Measurements from ENCODE around the gene ZNF213. TPM values are rescaled to one million over a fixed set of nuclear protein-coding genes. Genes with fewer than 3 reads are reported as not detected.

Gene ZNF213
- total and polyA plus RNA-seq, 4 donors, result 7.8 to 13.1 (median 11.5) TPM

DNA sequence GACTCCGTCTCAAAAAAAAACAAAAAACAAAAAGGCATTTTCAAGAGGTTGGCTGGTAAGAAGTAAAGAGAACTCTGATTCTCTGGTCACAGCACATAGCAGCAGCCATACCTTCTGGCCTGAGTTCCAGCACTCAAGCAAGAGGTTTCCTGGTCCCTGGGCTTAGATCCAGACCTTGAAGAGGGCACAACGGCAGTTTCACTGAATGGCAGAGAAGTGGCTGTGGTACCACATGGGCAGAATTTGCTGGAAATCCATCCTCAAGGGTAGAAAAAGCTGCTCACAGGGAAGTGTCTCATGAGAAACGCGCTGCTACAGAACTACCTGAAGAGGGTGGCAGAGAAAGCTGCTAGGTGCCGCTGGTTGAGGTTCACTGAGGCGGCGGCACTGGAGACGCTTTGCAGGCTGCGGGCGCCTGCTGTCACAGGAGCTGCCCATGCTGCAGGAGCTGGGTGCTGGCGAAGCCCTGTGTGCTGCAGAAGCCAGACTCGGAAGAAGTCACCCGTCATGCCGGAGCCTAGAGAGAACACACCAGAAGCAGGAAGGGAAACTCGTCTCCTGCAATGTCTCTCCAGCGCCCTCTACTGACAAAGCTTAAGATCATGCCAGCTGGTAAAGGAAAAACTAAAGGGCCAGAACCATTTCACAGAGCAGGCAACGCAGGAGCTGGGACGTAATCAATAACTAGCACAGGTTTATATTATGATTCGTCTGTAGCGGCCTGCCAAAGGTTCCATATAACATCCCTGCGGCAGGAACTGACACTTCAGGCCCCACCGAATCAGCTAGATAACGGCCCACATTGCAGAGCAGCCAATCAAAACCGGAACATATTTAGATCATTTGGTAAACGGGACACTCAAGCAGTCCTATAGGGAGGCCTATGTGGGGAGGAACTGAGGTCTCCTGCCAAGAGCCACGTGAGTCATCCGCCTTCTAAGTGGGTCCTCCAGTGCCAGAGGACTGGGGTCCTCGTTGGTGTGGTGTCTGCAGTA is 5.4 kb upstream of the ZNF213 start:
- H3K9ac ChIP-seq (ENCODE audit: insufficient read depth in 1 of 2, low read length in 2 of 2), result peak overlapping the region in 1 of 2 donors; percentile 58
- H3K36me3 ChIP-seq (ENCODE audit: control insufficient read depth in 4 of 4, insufficient read depth in 4 of 4, low read length in 4 of 4), result peaks cover 0 to 18% (median 8%) of the 10 kb centered on the region in 4 donors
- TF ChIP-seq, protein P1, sequence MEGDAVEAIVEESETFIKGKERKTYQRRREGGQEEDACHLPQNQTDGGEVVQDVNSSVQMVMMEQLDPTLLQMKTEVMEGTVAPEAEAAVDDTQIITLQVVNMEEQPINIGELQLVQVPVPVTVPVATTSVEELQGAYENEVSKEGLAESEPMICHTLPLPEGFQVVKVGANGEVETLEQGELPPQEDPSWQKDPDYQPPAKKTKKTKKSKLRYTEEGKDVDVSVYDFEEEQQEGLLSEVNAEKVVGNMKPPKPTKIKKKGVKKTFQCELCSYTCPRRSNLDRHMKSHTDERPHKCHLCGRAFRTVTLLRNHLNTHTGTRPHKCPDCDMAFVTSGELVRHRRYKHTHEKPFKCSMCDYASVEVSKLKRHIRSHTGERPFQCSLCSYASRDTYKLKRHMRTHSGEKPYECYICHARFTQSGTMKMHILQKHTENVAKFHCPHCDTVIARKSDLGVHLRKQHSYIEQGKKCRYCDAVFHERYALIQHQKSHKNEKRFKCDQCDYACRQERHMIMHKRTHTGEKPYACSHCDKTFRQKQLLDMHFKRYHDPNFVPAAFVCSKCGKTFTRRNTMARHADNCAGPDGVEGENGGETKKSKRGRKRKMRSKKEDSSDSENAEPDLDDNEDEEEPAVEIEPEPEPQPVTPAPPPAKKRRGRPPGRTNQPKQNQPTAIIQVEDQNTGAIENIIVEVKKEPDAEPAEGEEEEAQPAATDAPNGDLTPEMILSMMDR (IDR thresholded peaks at IDR 0.05; ENCODE audit: control extremely low read depth, extremely low read depth), result peak; percentile 89
- no peaks in the 10 kb centered on the region for H3K9me3 ChIP-seq (ENCODE audit: control insufficient read depth in 4 of 4, insufficient read depth in 3 of 4, low read length in 3 of 4)
- peaks cover 0 to 10% (median 5%) of the 10 kb centered on the region in 5 donors for H3K4me1 ChIP-seq (ENCODE audit: control insufficient read depth in 5 of 5, insufficient read depth in 5 of 5, low read length in 5 of 5)
- 14 to 18% methylated on average over 28 of the region's 28 CpGs for WGBS, 2 donors
- H3K27me3 ChIP-seq (ENCODE audit: control insufficient read depth in 3 of 3, insufficient read depth in 3 of 3, low read length in 2 of 3), result no peaks in the 10 kb centered on the region
- ATAC-seq (ENCODE audit: insufficient read depth, low FRiP score) (peak; percentile 81), DNase-seq (peak; percentile 81 to 91 (median 89))
- peak overlapping the region; percentile 27 for H3K4me3 ChIP-seq
- H3K27ac ChIP-seq (ENCODE audit: low read depth in 1 of 2, low read length in 1 of 2), result peak overlapping the region; percentile 87 to 91

DNA sequence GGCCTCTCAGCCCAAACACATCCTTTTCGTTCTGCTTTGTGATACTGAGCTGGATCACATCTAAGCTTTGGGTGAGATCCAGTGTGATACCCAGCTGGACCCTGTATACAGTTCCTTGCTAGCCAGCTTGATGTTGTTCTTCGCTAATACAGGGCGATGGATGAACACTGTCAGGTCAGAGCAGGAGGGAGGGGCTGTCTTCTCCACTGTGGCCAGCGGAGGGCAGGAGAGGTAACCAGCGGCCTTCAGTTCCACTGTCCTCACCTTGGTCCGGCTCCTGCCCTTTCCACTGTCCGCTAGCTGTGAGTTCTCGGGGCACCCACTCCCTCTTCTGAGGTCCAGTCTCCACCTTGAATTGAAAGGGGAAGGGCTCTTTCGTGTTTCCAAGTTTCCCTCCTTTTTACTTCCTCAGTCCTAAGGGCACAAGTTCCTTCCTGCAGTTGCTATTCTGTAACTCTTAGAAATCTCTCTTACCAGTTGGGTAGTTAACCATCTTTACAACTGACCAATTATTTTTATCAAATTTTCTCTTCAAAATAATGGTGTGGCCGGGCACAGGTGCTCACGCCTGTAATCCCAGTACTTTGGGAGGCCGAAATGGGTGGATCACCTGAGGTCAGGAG is 3.0 kb upstream of the ZNF213 start:
- Histone ChIP-seq H3K9me3 (ENCODE audit: control insufficient read depth in 4 of 4, insufficient read depth in 3 of 4, low read length in 3 of 4) (no peaks in the 10 kb centered on the region), H3K4me1 (ENCODE audit: control insufficient read depth in 5 of 5, insufficient read depth in 5 of 5, low read length in 5 of 5) (peaks cover 4 to 17% (median 5%) of the 10 kb centered on the region in 5 donors), H3K9ac (ENCODE audit: insufficient read depth in 1 of 2, low read length in 2 of 2) (no peak overlapping the region), H3K4me3 (no peak overlapping the region), H3K27ac (ENCODE audit: low read depth in 1 of 2, low read length in 1 of 2) (no peak overlapping the region), H3K36me3 (ENCODE audit: control insufficient read depth in 4 of 4, insufficient read depth in 4 of 4, low read length in 4 of 4) (peaks cover 0 to 19% (median 8%) of the 10 kb centered on the region in 4 donors), H3K27me3 (ENCODE audit: control insufficient read depth in 3 of 3, insufficient read depth in 3 of 3, low read length in 2 of 3) (no peaks in the 10 kb centered on the region)
- DNase-seq (no peak), ATAC-seq (ENCODE audit: insufficient read depth, low FRiP score) (no peak)
- 66 to 72% methylated on average over 12 of the region's 12 CpGs for WGBS, 2 donors
- TF ChIP-seq, protein P1 (IDR thresholded peaks at IDR 0.05; ENCODE audit: control extremely low read depth, extremely low read depth), result no peak

DNA sequence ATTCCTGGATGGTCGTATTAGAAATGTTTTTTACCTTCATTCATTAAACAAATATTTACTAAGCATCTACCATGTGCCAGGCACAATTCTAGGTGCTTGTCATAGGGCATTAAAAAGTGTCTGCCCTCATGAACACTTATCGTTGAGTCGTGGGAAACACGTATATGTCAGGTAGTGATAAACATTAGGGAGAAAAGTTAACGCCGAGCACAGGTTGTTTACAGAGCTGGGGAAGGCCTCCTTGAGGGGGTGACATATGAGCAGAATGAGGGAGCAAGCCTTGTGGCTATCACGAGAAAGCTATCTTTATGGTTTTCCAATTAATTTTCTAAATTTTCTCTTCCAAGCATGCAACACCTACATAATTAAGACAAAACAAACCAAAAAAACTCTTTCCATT is 985 bp upstream of the ZNF213 start:
- ATAC-seq (ENCODE audit: insufficient read depth, low FRiP score), result no peak
- TF ChIP-seq, protein P1 (IDR thresholded peaks at IDR 0.05; ENCODE audit: control extremely low read depth, extremely low read depth), result no peak
- Histone ChIP-seq H3K4me1 (ENCODE audit: control insufficient read depth in 5 of 5, insufficient read depth in 5 of 5, low read length in 5 of 5) (peaks cover 4 to 17% (median 5%) of the 10 kb centered on the region in 5 donors), H3K9me3 (ENCODE audit: control insufficient read depth in 4 of 4, insufficient read depth in 3 of 4, low read length in 3 of 4) (no peaks in the 10 kb centered on the region), H3K9ac (ENCODE audit: insufficient read depth in 1 of 2, low read length in 2 of 2) (peak overlapping the region; percentile 88 to 95), H3K36me3 (ENCODE audit: control insufficient read depth in 4 of 4, insufficient read depth in 4 of 4, low read length in 4 of 4) (peaks cover 0 to 19% (median 11%) of the 10 kb centered on the region in 4 donors), H3K4me3 (peak overlapping the region; percentile 91), H3K27me3 (ENCODE audit: control insufficient read depth in 3 of 3, insufficient read depth in 3 of 3, low read length in 2 of 3) (no peaks in the 10 kb centered on the region), H3K27ac (ENCODE audit: low read depth in 1 of 2, low read length in 1 of 2) (peak overlapping the region; percentile 93 to 97)
- WGBS, 2 donors, result 8 to 11% methylated on average over 7 of the region's 7 CpGs
- DNase-seq, result no peak
